Esophagus muscularis mucosa (tissue), 4 donors: ENCODE results near the gene GALNT6. TPM values are rescaled to one million over a fixed set of nuclear protein-coding genes. Genes with fewer than 3 reads are reported as not detected.

Experiments used
- DNase-seq: peaks from one replicate; pipeline ENCODE4 v3.0.0-alpha.2; 2017; ENCODE audit errors: extremely low spot score
- H3K27ac ChIP-seq, 4 donors: fragments of 200-600 bp; sonication (generic); replicated peaks in 1 of 4; 1 replicate in 3 of 4; 2 replicates in 1 of 4; pipeline ENCODE4 v1.5.1; 2016 to 2019; ENCODE audit warnings: mild to moderate bottlenecking in 1 of 4
- H3K27me3 ChIP-seq, 4 donors: fragments of 200-600 bp; sonication (generic); one replicate each; pipeline versions ENCODE4 v1.5.1 to v1.6.0; 2016 to 2019
- H3K36me3 ChIP-seq, 4 donors: fragments of 200-600 bp; sonication (generic); one replicate each; pipeline ENCODE4 v1.5.1; 2016 to 2019
- H3K4me1 ChIP-seq, 4 donors: fragments of 200-600 bp; sonication (generic); one replicate each; pipeline ENCODE4 v1.5.1; 2016 to 2019
- H3K4me3 ChIP-seq, 4 donors: fragments of 200-600 bp; sonication (generic); 1 replicate in 2 of 4; 2 replicates in 2 of 4; pipeline ENCODE4 v1.5.1; 2016 to 2019; ENCODE audit warnings: mild to moderate bottlenecking in 4 of 4, moderate library complexity in 1 of 4
- H3K9me3 ChIP-seq, 4 donors: fragments of 200-600 bp; sonication (generic); 1 replicate in 3 of 4; 2 replicates in 1 of 4; pipeline ENCODE4 v1.5.1; 2016 to 2019
- EP300 ChIP-seq: sonication (generic); formaldehyde crosslinking; IDR thresholded peaks from one replicate; pipeline ENCODE4 v1.6.1; 2017; ENCODE audit warnings: antibody characterized with exemption
- POLR2A ChIP-seq: fragments of 450-650 bp; IDR thresholded peaks from one replicate; pipeline ENCODE4 v1.6.1; 2017; ENCODE audit warnings: antibody characterized with exemption, moderate library complexity, mild to moderate bottlenecking, low read depth
- POLR2AphosphoS5 ChIP-seq, 2 donors: sonication (generic); formaldehyde crosslinking; IDR thresholded peaks; one replicate each; pipeline ENCODE4 v1.6.1; 2017; ENCODE audit warnings: antibody characterized with exemption in 2 of 2
- WGBS: methylation state at CpG from one replicate; pipeline ENCODE4 v1.1.5; 2018; 5-methylcytosine and 5-hydroxymethylcytosine counted together
- intact Hi-C: fragments of 100-400 bp; cut with DNase I; formaldehyde crosslinking; loops from one replicate; pipeline ENCODE4 v1.15.1; 2023
- total RNA-seq, 4 donors: library from RNA; depleted of rRNA; stranded (reverse); fragments of >200 nt; gene quantifications; one replicate each; pipeline versions ENCODE4 v1.1.0 to v1.2.1, GENCODE V29; 2016
- TF ChIP-seq, protein P1 (sequence below), 3 experiments: fragments of 200-600 bp in 2 of 3; fragments of 450-650 bp in 1 of 3; sonication (generic) in 2 of 3; IDR thresholded peaks; one replicate each; pipeline ENCODE4 v1.5.1; 2017 to 2019; ENCODE audit warnings: antibody characterized with exemption in 3 of 3, mild to moderate bottlenecking in 2 of 3, moderate library complexity in 1 of 3

GALNT6 gene
- total RNA-seq, 4 donors from 2014 or later: 1.4 to 5.8 (median 3.1) TPM

DNA sequence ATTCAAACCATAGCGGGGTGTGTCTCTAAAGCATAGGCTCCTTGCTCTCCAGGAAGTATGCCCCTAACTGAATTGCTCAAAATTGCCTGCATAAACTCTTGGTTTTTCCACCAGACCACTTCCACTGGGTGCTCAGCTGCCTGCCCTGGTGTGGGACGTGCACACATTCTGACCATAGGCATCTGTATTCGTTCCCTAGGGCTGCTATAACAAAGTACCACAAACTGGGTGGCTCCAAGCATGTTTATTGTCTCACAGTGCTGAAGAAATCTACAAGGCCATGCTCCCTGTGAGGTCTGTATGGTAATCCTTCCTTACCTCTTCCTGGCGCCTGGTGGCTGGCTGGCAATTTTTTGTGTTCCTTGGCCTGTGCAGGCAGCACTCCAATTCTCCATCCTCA, 16.4 kb upstream of the GALNT6 start:
- H3K9me3 ChIP-seq: no peaks in the 10 kb centered on the region
- H3K27ac ChIP-seq: no peak overlapping the region
- TF ChIP-seq EP300 (no peak), POLR2A (no peak), POLR2AphosphoS5 (IDR thresholded peaks at IDR 0.05) (no peak)
- TF ChIP-seq, protein P1, sequence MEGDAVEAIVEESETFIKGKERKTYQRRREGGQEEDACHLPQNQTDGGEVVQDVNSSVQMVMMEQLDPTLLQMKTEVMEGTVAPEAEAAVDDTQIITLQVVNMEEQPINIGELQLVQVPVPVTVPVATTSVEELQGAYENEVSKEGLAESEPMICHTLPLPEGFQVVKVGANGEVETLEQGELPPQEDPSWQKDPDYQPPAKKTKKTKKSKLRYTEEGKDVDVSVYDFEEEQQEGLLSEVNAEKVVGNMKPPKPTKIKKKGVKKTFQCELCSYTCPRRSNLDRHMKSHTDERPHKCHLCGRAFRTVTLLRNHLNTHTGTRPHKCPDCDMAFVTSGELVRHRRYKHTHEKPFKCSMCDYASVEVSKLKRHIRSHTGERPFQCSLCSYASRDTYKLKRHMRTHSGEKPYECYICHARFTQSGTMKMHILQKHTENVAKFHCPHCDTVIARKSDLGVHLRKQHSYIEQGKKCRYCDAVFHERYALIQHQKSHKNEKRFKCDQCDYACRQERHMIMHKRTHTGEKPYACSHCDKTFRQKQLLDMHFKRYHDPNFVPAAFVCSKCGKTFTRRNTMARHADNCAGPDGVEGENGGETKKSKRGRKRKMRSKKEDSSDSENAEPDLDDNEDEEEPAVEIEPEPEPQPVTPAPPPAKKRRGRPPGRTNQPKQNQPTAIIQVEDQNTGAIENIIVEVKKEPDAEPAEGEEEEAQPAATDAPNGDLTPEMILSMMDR (IDR thresholded peaks at IDR 0.05): no peak
- H3K27me3 ChIP-seq: no peaks in the 10 kb centered on the region
- WGBS: 56% methylated on average over 3 of the region's 4 CpGs
- intact Hi-C loops: no loop called here
- H3K4me3 ChIP-seq: no peak overlapping the region
- no peaks in the 10 kb centered on the region for H3K4me1 ChIP-seq
- no peaks in the 10 kb centered on the region for H3K36me3 ChIP-seq
- DNase-seq: no peak

- no peaks in the 10 kb centered on the region for H3K9me3 ChIP-seq
- no peak for DNase-seq
- intact Hi-C loops: no loop called here
- TF ChIP-seq EP300 (no peak), POLR2A (no peak), POLR2AphosphoS5 (IDR thresholded peaks at IDR 0.05) (no peak)
- 82% methylated on average over 4 of the region's 5 CpGs for WGBS
- H3K4me3 ChIP-seq: no peak overlapping the region
- no peaks in the 10 kb centered on the region for H3K4me1 ChIP-seq
- no peaks in the 10 kb centered on the region for H3K36me3 ChIP-seq
- H3K27ac ChIP-seq: no peak overlapping the region
- peaks cover 0 to 5% (median 0%) of the 10 kb centered on the region in 4 donors for H3K27me3 ChIP-seq
Measured at GRCh38 chr12:51406859-51407258, 15.7 kb upstream of the GALNT6 start.

DNA sequence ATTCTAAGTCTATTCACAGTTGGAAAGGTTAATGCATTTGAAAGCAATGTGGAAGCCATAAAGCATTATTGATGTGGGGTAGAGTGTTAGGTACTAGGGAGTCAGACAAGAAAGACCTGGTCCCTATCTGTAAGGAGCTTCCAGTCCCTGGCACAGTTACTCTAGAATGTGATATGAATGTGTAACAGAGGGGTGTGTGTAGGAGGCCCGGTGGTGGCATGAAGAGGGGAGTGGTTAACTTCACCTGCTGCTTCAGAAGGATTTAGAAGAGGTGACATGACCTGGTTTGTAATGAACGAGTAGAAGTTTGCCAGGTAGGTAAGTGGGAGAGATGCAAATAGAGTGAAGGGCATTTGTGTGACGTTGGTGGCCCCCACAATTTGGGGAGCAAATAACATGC, 15.1 kb upstream of the GALNT6 start:
- TF ChIP-seq, protein P1 (IDR thresholded peaks at IDR 0.05): no peak
- TF ChIP-seq EP300: no peak
- TF ChIP-seq POLR2A: no peak
- no peak for TF ChIP-seq POLR2AphosphoS5 (IDR thresholded peaks at IDR 0.05)
- intact Hi-C loops: no loop called here
- Histone ChIP-seq H3K27me3 (peaks cover 0 to 11% (median 0%) of the 10 kb centered on the region in 4 donors), H3K9me3 (no peaks in the 10 kb centered on the region), H3K27ac (no peak overlapping the region), H3K4me3 (no peak overlapping the region), H3K4me1 (no peaks in the 10 kb centered on the region), H3K36me3 (no peaks in the 10 kb centered on the region)
- WGBS: 85% methylated on average over 3 of the region's 3 CpGs
- DNase-seq: no peak

- DNase-seq: no peak
- Histone ChIP-seq H3K27me3 (peaks cover 0 to 16% (median 0%) of the 10 kb centered on the region in 4 donors), H3K9me3 (no peaks in the 10 kb centered on the region), H3K36me3 (no peaks in the 10 kb centered on the region), H3K27ac (no peak overlapping the region), H3K4me1 (no peaks in the 10 kb centered on the region), H3K4me3 (no peak overlapping the region)
- WGBS: 96% methylated on average over 3 of the region's 3 CpGs
- TF ChIP-seq POLR2A: no peak
- TF ChIP-seq, protein P1 (IDR thresholded peaks at IDR 0.05): no peak
- TF ChIP-seq POLR2AphosphoS5 (IDR thresholded peaks at IDR 0.05): no peak
- TF ChIP-seq EP300: no peak
- intact Hi-C loops: no loop called here
Measured at GRCh38 chr12:51405801-51406207, 14.6 kb upstream of the GALNT6 start.

GRCh38 chr12:51404627-51405026, 13.4 kb upstream of the GALNT6 start:
- Histone ChIP-seq H3K9me3 (no peaks in the 10 kb centered on the region), H3K4me3 (no peak overlapping the region), H3K27ac (no peak overlapping the region), H3K36me3 (no peaks in the 10 kb centered on the region), H3K4me1 (no peaks in the 10 kb centered on the region), H3K27me3 (peaks cover 0 to 21% (median 0%) of the 10 kb centered on the region in 4 donors)
- WGBS: 96% methylated on average over 3 of the region's 3 CpGs
- no peak for TF ChIP-seq POLR2AphosphoS5 (IDR thresholded peaks at IDR 0.05)
- TF ChIP-seq, protein P1 (IDR thresholded peaks at IDR 0.05): no peak
- no peak for TF ChIP-seq EP300
- TF ChIP-seq POLR2A: no peak
- DNase-seq: no peak
- intact Hi-C loops: no loop called here
